GM21526 (cell line): ENCODE data around the gene TNFSF10.

ENCODE experiments used
- ATAC-seq: cut with Tn5 transposase; IDR thresholded peaks from one replicate; pipeline ENCODE4 v1.9.1; 2021; ENCODE audit warnings: moderate library complexity; ENCODE audit not compliant: unreplicated experiment, low FRiP score

The TNFSF10 gene

DNA sequence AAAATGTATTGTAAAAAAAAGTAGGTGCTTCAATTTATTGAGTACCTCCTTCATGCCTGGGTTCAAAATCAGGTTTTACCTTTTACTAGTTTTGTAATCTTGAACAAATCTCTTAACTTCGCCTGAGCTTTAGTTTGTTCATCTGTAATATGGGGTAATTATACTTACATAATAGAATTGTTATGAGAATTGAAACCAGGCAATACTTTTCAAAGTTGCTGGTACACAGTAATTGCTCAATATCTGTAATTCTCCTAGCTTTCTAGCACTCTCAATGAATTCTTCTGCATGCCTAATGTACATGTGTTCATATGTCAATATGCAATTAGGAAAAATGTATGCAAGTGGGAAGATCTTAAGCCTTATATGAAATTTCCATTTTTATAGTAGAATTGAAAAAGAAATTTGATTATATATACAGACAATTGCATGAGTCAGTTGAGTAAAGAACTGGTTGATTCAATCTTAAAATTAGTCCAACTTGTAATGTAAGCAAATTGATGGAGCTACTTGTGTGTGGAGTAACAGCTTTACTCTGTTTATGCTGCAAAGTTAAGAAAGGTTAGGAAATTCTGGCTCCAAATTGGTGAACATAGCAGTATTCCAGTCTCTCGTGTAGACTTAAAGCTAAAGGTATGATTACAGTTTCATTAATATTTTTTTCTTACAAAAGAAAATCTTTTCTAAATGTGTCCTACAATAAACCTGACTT lies 4.1 kb downstream of the TNFSF10 start:
- ATAC-seq, result no peak

DNA sequence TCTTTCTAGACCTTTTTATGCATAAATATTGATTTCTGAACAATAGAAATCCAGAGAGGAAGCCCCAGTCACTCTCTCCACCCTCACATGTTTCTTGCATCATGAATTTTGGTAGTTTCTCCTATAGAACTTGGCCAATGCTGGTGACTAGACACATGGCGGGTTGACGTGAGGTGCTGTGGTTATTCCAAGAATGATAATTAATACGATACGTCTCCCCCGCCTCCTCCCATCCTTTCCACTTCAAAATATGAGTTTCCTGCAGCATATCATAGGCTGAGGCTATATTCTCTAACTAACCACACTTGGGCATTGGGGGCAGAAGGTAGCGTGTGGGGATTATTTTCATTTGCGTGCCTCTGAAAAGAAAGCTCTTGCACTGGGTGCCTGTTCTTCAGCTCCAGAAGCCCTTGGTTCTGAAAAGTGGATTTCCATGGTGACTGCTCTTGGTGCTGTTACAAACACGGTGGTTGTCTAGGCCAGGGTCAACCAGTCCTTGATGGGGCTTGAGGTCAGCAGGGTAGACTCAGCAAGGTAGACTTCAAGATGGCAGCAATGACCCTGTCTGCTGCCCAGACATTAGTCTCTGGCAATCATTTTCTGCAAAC lies 5.3 kb downstream of the TNFSF10 start:
- ATAC-seq, result no peak

DNA sequence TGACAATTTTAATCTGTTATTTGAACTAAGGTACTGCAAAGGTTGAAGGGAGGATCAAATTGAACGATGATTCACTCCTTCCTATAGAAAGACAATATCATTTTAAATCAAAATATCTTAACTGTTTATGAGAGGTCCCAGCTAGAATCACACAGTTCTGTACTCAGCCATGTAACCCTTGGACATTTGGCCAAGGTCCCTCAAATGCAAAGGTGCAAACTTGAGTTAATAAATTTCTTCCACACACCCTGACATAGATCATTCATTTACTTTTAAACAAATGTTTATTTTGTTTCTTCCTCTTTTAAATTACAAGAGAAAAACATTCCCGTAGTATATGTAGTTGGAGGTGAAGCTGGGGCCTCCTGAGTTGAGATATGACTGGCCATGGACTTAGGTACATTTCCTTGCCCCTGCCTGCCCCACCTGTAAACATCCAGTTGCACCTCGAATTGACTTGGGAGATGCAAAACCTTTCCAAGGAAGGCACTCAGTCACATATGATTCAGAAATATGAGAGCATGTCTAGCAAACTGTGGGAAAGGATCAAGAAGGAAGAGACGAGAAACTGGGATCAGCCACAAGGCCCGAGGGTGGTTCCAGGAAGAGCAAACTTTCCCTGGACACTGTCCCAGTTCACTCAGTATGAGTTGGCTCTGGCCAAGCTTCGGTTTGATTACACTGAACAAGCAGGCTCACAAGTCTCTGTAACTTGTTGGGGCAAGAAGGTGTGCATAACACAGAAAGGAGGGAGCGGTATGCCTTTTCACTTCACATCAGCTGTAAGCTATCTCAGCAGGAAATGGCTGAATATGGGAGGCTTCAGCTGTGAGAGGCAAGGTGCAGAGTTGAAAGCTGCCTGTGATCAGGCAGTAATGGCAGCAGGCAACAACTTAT lies 6.7 kb downstream of the TNFSF10 start:
- ATAC-seq, result no peak

DNA sequence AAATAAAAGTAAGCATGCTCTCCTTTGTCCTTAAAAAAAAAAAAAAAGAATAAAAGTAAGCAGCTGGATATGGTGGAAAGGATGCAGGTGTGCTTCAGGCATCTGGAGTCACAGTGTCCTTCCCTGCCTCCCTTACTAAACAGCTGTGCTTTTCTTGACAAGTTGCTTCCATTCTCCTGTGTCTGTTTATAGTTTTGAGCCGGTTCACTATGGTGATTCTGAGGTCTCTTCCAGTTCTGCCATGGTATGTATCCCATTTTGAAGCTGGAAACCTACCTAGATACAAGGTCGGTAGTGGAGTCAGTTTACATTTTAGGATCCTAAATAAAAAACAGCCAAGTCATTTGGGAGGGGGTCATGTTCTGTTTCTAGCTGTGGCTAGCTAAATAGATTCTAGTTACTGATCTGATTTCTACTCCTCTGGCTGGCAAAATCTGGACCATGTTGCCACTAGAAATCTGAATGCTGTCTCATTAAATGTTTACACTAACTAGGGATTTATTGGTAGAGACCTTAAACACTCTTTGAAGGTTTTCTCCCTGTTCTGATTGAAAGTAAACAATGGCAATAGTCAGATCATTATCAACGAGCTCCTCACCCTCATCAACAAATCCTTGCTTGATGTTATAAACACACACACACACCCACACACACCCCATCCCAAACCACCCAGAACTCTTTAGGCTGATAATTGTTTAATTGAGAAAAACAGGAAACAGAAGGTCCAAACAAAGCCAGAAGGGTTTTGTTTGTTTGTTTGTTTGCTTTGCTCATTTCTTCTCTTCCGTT lies 7.9 kb downstream of the TNFSF10 start:
- ATAC-seq, result no peak

DNA sequence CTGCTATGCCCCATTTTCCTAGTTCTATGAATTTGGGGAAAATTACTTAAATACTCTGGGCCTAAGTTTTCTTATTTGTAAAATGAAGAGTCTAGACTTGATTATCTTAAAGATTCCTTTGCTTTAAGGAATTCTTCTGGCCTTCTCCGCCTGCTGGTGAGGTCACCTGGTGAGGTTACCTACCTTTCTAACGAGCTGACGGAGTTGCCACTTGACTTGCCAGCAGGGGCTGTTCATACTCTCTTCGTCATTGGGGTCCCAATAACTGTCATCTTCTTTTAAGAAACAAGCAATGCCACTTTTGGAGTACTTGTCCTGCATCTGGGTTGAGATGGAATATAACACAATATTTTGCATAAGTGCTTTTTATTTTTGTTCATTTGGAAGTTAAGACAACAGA lies 8.6 kb downstream of the TNFSF10 start:
- ATAC-seq, result no peak

DNA sequence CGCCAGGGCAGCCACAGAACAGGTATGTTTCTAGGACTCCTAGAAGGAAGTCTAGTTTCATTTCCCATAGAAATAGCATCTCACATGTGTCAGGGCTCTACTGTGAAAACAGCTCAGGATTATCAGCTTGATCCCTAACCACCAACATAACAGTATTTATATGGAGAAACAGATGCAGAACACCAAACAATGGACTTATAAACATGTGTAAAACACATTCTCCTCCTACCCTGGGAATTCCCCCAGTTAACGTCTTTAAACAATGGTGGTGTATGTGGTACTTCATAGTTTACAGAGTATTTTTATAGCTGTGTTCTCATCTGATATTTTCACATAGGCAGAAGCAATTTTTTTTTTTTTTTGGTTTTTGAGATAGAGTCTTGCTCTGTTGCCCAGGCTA lies 9.7 kb downstream of the TNFSF10 start:
- no peak for ATAC-seq

DNA sequence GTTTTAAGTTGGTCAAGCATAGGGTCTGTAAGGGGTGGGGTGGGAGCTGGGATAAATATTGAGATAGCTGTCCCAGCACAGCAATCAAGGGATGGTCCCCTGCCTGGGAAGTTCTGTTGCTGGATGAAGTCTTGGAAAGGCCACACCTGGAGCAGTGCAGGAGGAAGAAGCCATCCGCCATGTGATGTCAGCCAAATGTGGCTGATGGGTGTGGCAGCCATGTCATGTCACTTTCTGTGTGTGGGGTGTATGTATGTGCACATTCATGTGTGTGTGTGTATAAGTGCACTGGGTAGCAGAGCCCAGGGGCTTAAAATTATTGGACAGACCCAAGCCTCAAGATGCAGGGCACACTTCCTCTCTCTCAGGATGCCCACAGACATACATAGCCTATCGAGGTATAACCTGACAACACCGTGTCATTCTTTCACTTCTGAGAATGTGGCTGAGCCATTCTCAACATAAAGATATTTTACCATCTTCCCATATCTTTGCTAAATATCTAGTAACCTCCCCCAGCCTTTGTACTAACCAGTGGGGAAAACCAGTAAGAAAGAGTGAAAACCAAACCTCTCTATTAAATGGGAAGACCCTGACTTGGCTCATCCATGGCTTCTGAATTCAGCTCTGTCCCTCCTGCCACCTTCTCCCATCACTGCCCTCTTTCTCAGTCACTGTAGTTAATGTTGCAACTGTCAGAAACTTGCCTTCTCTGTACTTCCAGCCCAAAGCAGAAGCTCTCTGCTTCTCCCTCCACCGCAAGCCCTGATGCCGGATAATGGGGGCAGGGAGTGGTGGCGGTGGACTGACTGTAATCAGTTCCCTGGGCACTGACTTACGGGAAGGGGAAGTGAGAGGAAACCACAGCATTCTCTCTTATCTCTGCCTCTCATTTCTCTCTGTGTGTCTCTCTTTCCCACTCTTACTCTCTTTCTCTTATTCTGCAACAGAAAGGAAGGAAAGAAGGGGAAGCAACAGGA lies 11.2 kb downstream of the TNFSF10 start:
- ATAC-seq, result peak; percentile 82

DNA sequence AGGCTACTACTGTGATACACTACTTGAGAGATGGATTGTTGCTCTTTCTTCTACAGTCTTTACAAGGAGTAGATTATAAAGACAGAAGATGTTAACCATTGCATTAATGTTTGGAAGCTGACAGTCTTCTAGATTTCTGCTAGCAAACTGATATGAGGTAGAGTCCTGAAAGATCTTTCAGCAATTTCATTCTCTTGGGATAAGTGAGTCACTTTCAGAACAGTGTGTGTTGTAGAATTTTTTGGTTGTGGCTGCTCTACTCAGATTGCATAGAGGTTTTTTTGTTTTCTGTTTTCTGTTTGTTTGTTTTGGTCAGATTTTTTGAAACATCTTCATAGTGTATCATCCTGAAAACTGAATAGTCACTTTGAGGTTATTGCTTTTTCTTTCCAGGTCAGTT lies 17.1 kb downstream of the TNFSF10 start:
- no peak for ATAC-seq

DNA sequence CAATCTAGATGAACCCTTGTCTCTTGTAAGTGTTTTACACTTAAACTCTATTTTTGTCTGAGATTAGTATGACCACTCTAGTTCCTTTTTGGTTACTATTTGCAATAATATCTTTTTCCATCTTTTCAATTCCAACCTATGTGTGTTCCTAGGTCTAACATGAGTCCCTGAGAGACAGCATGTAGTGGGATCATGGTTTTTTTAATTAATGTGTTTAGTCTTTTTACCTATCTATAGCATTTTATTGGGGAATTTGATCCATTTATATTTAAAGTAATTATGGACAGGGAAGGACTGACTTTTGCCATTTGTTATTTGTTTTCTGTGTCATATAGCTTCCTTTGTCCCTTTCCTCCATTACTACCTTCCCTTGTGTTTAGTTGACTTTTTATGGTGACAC lies 21.7 kb downstream of the TNFSF10 start:
- ATAC-seq, result no peak

DNA sequence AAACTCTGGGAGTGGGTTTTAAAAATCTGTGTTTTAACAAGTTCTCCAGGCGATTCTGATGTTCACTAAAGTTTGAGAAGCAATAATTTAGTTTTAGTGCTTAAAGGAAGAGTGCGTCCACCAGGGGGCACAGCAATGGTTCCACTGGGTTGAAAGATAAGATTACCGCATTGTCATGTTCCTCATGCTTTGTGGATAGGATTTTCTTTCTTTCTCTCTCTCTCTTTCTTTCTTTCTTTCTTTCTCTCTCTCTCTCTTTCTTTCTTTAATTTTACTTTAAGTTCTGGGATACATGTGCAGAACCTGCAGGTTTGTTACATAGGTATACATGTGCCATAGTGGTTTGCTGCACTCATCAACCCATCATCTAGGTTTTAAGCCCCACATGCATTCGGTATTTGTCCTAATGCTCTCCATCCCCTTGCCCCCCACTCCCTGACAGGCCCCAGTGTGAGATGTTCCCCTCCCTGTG lies 33.0 kb downstream of the TNFSF10 start:
- ATAC-seq, result peak; percentile 71

DNA sequence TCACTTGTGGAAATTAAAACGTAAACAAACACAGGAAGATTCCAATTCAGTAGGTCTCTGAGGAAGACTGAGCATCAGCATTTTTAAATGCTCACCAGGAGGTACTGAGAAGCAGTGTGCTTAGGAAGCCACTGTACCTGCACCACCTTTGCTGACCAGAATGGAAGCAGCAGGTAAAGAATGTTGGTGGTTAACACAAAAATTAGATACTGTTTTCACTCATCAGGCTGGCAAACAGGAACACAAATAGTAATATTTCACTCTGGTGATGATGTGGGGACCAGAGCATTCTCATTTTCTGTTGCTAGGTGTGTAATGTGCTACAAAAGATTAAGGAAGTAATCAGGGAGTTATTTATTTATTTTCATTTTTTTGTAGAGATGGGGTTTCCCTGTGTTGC lies 45.1 kb downstream of the TNFSF10 start:
- no peak for ATAC-seq

DNA sequence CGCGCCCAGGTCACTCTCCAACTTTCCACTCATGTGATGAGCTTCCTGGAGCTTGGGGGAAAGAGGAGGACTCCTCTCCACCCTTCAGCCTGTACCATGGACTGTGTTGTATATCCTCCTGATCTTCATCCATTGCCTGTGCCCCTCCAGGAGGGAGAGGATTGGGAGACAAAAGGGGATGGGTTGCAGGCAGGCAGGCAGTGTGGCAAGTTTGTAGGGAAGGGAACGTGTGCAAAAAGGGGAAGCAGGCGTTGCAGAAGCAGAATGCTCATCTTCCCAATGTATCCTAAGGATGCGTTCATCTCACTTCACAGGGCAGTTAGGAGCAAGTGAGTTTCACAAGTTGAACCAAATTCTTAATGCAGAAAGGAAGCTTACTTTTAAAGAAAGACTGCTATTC lies 46.9 kb downstream of the TNFSF10 start:
- no peak for ATAC-seq

DNA sequence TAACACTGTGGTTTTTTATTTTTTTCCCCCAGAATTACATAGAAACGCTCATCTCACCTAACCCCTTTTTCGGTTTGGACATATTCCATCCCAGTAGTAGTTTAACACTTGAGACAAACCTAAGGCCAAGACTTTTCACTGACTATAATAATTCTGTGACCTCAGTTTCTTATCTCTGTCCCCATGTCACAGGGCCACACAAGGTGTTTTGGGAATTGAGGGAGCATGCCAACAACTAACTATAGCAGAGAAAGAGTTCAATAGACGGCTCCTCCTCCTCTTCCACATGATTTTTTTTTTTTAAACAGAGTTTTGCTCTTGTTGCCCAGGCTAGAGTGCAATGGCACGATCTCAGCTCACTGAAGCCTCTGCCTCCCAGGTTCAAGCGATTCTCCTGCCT lies 47.5 kb downstream of the TNFSF10 start:
- no peak for ATAC-seq

DNA sequence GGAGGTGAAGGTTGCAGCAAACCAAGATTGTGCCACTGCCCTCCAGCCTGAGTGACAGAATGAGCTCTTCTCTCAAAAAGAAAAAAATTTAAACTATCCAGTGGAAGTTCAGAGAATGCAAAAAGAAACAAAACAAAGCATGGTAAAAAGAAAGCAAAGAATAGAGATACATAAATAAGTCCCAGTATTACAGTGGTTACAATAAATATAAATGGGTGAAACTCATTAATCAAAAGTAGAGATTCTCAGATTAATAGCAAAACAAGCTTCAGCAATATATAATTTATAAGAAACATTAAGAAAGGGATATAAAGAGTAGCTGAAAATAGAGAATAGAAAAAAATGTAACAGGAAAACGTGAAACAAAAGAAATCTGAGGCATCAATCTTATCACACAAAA lies 51.3 kb downstream of the TNFSF10 start:
- ATAC-seq, result no peak

DNA sequence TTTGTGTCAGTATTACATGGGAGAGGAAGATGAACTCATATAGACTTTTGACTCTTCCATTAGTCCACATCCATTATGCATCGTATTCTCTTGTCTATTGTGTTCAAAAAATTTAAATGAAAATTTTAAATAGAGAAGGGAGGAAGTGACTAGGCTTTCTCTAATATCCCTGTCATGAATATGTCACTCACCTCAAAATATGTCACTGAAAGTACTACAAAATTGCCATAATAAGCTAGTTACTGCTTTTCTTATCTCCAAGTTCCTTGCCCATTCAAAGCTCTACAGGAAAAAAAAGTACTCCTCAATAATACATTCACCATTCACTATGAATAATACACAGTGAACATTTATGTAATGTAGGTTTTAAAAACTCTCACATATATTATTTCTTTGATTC lies 52.6 kb downstream of the TNFSF10 start:
- no peak for ATAC-seq

DNA sequence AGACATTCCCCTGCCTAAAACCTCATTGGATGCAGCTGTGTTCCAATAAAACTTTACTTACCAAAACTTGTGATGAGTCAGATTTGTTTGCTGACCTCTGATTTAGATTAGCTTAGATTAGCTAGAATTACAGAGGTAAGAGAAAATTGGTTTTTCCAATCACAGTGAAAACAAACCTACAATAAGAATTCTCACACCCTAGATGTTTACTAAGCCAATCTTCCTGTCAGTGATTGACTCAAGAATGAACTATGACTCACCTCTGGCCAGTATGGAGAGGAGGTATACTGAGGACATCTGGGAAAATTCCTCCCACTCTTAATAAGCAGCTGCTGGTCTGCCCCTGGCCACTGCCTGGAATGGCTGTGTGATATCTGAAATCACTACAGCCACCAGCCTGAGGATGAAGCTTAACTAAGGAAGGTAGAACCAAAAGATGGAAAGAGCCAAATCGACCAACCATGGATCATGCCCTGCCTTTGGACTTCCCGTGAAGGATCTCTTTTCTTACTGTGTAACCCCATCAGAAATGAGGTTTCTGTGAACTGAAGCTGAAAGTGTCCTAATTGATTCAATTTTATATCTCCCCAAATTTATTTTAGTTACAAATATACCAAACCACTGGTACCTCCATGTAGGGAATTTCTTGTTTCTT lies 55.9 kb downstream of the TNFSF10 start:
- ATAC-seq, result no peak

DNA sequence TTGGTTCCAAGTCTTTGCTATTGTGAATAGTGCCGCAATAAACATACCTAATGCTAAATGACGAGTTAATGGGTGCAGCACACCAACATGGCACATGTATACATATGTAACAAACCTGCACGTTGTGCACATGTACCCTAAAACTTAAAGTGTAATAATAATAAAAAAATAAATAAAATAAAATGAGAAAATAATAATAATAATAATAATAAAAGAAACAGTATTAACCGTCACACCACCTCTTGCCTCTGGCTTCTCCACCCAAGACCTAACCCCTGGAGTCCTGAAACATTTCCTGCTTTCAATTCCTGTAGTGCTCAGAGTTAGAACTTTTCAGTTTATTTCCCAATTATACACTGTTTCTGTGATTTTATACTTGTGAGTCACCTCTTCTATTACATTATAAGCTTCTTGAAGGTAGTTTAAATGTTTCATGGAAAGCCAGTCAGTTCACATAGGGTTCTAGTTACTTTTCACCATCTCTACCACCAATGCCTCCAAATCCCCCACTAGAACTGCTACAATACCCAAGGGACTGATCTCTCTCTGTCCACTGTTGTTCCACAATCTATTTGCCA lies 56.6 kb downstream of the TNFSF10 start:
- ATAC-seq, result no peak

DNA sequence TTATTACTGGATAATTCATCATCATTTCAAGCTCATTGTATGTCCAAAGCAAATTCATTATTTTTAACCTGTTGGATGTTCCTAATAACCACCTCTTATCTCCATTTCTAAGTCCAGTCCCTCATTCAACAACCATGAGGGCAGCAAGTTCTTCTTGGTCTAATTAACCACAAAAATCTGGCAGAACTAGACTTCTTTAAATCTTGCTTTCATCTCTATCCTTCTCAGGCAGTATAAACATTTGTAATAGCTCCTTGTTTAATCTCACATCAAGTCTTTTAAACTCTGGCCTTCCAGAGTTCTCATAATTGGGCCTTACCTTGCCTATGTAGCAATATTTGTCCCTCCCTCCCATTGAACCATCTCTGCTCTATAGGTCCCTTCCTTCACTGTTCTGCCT lies 57.9 kb downstream of the TNFSF10 start:
- no peak for ATAC-seq

DNA sequence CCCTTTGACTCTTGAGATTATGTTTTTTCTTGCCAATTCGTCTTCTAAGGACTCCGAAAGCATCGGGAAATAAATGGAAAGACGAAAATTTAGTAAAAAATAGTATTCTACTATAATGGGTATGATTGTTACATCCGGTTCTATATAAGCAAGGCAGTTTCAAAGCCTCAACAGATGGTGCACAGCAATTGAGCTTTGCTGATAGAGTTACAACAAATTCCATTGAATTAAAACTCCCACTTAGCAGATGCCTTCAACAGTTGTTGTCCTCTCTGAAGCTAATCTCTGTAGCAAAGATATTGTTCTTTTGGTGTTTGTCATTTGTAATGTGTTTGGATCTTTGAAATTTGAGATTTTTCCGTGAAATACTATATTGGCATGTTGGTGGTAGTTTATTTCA lies 58.9 kb downstream of the TNFSF10 start:
- ATAC-seq, result no peak
